NCI-H510A (cell line): ENCODE measurements around the gene JUN.

ENCODE experiments used
- DNase-seq: peaks from one replicate; lab custom pipeline; 2025; lab: John Stamatoyannopoulos, UW

JUN gene

DNA sequence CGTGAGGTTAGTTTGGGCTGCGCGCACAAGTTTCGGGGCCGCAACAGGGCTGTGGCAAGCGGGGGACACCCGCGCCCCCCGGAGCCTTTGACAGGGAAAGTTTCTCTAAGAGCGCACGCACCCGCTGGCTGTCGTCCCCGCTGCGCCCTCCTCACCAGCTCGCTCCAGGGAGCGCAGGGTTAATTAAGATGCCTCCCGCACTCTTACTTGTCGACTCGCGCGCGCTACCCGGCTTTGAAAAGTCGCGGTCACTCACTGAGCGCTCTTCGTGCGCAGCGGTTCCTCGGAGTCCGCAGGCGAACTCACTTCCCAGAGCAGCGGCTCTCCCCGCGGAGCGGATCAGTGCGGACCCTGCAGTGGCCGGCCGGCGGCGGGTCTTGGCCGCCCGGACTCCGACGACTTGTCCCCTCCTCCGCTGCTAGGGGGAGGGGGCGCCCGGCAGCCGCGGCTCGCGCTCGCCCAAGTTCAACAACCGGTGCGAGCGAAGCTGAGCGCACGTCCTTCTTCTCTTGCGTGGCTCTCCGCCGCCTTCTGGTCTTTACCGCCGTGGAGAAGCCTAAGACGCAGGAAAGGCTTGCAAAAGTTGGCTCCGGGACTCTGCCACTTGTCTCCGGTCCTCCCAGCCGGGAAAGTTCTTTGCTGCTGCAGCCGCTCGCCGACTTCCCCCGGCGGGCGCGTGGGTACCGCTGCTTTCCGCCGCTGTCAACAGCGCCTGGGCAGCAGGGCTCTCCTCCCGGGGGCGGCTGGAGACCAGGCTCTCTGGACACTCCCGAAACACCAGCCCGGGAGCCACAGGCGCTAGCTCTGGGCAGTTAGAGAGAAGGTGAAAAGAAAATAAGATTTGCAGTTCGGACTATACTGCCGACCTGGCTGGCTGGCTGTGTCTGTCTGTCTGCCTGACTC lies 506 bp downstream of the JUN start:
- peak; percentile 33 for DNase-seq

- peak; percentile 38 for DNase-seq
Measured at GRCh38 chr1:58782178-58783089, 1.4 kb downstream of the JUN start.

- peak; percentile 37 for DNase-seq
Measured at GRCh38 chr1:58781541-58782177, 2.2 kb downstream of the JUN start.

DNA sequence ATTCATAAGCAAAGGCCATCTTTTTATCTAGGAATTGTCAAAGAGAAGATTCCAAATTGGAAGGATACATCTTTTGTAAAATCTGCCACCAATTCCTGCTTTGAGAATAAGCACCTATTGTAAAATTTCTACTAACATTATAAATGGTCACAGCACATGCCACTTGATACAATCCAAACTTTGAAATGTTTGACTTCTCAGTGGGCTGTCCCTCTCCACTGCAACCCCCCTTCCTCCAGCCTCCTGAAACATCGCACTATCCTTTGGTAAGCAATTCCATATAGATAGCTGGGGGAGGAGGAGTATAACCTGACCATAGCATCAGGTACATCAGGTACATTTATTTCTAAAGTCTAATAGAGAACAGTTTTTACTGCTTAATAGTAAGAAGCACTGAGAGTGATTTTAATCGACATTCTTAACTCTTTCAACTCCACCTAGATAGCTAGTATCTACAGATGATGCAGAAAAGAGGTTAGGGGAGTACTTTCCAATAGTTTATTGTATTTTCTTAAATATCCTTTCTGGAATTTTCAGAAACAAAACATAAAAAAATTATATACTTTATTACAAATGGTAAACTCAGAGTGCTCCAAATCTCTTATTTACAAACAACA lies 2.9 kb downstream of the JUN start:
- peak; percentile 24 for DNase-seq

DNA sequence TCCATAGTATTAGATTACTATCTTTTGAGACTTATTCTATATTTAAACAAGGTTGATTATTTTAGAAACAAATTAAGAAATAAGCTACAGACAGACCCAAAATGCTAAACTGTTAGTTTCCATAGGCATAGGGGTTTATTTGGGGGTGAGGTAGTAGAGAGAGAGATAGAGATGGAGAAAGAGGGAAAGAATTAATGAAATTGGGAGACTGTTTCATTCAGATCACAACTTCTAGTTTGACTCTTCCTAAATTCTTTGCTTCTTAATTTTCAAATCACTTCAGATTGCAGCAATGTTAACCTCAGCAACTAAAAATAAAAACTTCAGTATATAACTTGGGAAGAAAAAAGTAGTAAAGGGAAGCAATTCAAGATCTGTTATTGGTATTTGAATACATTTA lies 3.4 kb downstream of the JUN start:
- DNase-seq = no peak

GRCh38 chr1:58779801-58780382 lies 4.0 kb downstream of the JUN start:
- peak; percentile 83 for DNase-seq

DNA sequence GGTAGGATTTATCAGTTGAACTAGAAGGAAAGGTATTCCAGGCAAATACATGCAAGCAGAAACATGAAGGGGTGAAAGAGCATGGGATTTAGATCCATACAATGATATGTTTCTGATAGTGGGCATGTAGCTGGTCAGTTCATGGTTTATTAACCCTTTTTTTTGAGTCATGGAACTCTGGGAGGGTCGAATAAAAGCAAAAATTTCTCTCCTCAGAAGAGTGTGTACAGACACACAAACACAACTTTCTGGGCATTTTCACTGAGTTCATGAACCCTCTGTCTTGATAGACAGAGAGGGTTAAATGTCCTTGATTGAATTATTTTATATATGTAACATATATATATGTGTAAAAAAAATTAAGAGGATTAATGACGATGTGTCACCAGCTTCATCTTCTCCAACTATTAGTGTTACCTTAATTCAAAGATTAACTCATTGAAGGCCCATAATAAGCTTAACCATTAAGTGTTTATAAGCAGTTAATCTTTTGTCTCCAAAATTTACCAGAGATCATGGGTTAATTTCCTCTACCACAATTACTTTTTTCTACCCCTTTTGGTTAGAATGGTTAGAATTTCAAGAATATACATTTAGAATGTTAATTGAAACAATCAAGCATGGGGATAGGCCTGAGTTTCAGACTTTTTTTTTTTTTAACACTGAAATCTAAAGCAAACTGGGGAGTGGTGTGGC lies 4.6 kb downstream of the JUN start:
- no peak for DNase-seq

DNA sequence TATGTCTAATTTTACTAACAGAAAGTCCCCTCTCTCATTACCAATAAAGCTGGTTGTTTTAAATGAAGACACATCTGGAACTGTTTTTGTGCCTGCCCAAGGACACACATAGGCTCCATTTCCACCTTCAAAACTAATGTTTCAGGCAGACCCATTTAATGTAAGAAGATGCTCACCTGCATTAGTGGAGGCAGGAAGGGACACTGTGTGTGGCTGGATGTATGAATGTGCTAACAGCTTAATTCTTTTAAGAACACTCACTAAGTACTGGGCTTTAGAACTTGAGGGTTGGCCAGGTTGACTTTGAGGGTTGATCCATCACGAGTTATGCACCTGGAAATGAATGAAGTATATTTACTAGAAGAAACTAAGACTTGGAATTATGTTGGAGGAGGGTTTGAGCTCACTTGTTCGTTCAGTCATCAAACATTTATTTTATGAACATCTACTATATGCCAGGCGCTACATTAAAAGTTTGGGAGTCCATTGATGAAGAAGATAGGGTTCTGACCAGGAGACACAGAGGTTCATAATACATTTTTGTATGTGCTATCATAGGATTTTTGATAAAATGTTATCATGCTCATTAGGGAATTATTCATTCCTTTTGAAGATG lies 5.4 kb downstream of the JUN start:
- DNase-seq = no peak

DNA sequence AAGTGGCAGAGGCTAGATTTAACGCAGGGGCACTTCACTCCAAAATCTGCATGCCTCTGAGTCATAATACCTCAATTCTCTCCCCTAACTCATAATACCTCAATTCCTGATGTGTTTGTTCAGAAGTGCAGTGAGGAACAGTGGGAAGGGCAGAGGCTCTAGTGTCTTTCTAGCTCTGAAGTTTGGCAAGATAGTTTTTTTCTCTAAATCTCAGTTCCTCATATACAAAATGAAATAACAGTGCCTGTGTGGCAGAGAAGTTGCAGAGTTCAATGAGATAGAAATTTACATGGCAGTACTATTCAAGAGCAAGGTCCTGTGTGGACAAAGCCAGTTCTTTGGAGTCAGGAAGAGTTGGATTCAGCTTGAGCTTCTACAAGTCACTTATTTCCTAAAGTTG lies 9.8 kb downstream of the JUN start:
- DNase-seq = no peak

DNA sequence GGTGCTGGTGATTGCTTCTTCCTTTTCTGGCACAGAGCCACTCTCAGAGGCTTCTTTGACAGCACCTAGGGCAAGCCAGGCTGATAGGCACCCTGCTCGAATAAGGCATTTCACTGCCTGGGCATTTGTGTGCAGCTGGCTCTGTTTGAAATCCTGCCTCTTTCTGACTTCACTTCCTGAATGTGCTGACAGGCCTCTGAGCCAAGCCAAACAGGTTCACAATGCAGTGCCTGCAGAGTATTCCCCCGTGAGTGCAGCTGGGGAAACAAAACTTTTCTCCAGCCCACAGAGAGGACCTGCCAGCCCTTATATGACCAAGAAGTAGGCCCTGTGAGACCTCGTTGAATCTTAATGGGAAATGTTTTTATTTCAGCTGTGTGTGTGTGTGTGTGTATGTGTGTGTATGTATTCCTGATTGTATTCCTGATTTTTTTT lies 10.4 kb downstream of the JUN start:
- DNase-seq = peak; percentile 64

DNA sequence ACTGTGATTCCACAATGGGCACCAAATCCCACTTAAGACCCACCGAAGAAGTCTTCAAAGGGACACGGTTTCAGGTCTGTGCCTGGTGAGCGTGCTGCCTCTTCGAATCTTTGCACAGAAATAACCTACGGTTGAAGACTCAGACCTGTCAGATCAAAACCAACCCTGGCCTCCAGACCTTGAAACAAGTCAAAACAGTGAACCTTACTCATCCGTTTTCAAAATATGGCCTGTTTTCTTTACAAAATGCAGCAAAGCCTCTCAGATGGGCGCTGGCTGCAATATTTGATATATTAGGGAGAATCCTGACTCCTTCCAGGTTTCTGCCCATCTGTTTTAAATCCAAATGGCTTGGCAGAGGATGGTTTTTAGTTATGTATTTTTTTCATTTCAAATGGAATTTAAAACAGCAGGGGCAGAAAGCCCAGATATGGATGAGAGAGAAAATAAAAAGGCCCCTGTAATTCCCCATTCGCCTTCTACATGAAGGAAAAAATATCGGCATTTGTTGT lies 14.0 kb downstream of the JUN start:
- no peak for DNase-seq

DNA sequence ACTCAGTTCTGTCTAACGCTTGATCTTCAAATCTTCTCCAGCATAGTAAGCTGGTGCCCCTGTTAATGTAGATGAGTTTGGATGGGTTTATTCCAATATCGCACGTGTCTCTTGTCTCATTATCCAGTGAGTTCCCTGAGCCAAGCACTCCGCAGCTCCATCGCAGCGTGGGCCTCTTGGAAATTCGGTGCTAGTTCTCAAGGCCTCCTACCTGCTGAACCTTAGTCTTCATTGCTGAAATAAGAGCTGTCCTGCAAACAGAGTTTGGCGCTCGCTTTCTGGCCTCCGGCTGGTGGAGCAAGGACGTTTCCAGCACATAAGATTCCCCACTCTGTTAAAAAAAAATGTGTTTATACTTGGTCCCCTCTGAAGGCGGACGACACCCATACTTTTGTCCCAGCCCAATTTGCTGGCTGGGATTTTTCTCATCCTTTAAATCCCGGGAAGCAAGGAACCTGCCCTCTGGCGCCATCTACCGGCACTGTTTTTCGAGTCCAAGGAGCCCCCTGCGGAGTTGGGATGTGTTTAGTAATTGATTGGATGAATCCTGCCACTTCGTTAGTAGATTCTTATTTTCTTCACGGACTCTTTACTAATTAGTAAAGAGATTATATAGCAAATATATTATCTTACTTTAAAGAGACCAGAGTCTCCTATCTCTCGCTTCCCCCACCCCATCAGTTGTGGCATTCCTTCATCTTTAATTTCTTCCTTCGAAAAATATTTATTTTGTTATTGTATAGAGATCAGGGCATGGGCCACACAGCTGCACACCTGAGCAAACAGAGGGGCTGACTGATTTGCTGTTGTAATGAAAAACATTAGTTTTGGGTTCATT lies 14.7 kb downstream of the JUN start:
- peak; percentile 21 for DNase-seq

- no peak for DNase-seq
Measured at GRCh38 chr1:58768191-58768731, 15.6 kb downstream of the JUN start.

- no peak for DNase-seq
Measured at GRCh38 chr1:58767143-58767542, 16.7 kb downstream of the JUN start.

DNA sequence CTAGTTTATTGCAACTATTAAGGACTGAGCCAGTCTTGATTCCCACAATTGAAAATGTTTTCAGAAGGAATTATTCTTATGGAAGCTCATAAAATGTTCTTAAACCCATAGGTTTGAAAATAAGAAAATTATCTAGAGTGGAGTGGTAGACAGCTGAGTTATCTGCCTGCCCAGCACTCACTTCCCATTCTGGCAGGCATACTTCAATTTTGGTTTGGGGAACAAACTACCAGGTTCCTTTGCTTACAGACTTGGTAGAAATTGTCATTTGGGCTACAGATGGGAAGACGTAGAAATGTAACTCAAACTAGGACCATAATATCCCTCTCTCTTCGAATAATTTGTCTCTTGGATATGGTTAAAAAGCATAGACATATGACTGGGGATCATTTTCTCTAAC lies 18.4 kb downstream of the JUN start:
- no peak for DNase-seq

DNA sequence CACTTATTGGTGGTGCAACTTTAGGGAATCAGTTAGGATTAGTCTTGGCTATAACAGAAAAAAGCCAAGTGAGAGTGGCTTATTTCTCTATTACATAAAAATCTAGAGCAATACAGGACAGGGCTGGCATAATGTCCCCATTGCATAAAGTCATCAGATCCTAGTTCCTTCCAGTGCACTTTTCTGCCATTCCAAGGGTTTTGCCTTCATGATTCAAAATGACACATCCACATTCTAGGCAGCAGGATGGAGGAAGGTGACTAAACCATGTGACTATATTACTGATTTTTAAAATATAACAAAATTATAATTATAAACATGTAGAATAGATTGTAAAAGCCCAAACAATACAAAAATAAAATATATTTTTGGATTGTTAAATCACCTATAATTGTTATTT lies 18.8 kb downstream of the JUN start:
- DNase-seq = no peak

DNA sequence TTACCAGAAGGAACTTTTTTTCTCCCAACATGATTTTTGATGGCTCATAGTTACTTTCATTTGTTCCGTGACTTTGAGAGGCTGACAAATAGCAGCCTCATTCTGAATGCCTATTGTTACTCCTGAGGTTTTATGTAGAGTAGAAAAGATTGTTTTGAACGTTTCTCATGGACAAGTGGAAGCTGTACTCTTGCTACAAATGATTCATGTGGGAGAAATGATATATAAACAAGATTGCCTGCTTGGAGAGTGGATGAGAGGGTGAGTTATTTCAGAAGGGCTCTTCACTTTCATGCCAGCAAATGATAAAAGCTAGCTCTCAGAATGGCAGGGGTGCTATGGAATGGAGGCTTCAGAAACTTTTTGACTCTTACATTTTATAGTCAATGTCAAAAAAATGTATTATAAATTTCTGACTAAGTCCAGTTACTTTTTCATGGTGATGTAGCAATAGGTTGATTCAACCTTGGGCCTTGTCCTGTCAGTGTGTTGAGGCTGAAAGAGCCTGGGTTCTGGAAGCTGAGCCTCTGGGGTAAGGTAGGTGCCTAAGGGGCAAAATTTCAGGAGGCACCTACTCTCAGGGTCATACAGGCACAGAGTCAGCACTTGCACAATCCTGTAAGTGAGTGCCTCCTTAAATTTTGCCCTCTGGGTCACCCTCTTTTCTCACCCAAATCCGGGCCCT lies 19.4 kb downstream of the JUN start:
- peak; percentile 15 for DNase-seq

DNA sequence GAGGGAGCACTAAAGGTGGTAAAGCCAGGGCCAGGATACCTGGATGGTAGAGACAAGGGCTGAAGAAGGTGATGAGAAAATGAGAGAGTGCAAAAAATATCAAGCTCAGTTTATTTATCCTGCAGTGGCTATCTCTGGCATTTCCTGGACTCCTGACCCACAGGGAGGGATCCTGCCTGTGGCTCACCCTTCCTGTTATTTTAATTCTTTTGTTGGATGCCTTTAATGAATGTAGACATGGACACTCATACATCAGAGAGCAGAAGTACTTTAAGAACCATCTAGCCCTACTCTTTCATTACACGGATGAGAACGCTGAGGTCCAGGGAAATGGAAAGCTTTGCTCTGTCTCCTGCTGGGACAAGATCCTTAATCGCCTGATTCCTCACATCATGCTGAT lies 20.6 kb downstream of the JUN start:
- DNase-seq = no peak
